HG03520 (cell line): Measurements from ENCODE around the gene ANGPTL7.
"Not testable (repeated sequence)": the region's sequence is repeated elsewhere in the genome, so short reads cannot be mapped to it uniquely, and the experiment has no call there.

Source experiments
- ATAC-seq: cut with Tn5 transposase; IDR thresholded peaks from one replicate; pipeline ENCODE4 v1.9.1; 2021; ENCODE audit warnings: mild to moderate bottlenecking, moderate library complexity; ENCODE audit not compliant: unreplicated experiment

Gene ANGPTL7

DNA sequence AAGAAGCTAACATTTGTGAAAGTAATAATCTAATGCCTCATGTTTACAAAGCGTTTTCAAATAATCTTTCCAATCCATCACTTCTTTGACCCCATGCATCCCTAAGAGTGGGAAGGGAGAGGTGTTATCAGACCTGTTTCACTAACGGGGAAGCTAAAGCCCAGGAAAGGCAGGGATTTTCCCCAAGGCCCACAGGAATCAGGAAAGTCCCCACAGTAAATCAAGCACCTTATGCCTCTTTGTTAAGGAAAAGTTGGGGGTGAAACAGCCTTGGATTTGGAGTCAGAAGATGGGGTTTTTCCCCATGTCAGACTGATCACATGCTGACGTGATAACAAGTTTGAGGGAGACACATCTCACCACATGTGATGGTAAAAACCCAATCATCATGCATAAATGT, 20.0 kb upstream of the ANGPTL7 start:
- no peak for ATAC-seq

- ATAC-seq = no peak
These were observed 19.1 kb upstream of the ANGPTL7 start for GRCh38 chr1:11170102-11170501.

DNA sequence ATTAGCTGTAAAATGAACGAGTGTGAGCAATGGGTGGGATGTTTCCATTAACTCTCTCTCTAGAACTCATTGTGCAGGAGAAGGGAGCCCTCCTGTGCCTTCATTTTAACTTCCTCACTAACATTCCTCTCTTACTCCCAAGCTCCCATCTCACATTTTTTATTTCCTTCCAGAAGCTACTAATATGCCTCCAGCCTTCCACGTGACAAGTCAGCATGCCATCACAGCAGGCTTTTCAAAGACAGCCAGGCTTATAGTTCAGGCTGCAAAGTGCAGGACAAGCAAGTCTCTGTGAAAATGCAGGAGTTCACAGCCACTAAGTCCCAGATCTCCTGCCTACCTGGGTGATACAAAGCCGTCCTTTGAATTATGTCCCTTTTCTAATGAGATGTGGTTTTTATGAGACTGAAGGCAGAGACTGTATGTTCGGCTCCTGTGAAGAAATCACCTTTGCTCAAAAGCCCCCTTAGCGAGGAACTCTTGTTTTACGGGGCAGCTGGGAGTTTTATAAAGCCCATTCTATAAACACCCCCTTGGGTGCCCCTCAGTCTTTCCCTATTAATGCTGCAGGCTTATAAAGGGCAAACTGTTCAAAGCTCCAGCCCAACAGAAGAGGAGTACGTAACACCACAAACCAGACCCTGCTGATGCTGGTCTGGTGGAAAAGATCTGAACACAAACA, 14.8 kb upstream of the ANGPTL7 start:
- no peak for ATAC-seq

DNA sequence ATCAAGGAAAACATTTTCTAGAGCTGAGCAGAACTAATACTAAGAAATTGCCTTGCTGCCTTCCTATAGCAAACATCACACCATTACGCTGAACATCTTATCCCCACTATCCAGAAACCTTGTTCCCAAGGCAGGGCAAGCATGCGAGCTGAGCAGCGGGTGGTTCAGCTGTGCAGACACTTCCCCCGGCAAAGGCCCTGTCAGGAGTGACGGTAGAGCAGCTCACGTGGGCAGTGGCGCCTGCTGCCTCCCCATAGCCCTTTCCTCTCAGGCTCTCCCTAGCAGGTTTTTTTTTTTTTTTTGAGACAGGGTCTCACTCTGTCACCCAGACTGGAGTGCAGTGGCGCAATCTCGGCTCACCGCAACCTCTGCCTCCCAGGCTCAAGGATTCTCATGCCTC, 13.7 kb upstream of the ANGPTL7 start:
- ATAC-seq = no peak

GRCh38 chr1:11176081-11176706, 13.0 kb upstream of the ANGPTL7 start:
- ATAC-seq = no peak

- ATAC-seq = no peak
These were observed 10.8 kb upstream of the ANGPTL7 start for GRCh38 chr1:11178021-11179015.

- ATAC-seq = no peak
These were observed 10.0 kb upstream of the ANGPTL7 start for GRCh38 chr1:11179125-11179524.

DNA sequence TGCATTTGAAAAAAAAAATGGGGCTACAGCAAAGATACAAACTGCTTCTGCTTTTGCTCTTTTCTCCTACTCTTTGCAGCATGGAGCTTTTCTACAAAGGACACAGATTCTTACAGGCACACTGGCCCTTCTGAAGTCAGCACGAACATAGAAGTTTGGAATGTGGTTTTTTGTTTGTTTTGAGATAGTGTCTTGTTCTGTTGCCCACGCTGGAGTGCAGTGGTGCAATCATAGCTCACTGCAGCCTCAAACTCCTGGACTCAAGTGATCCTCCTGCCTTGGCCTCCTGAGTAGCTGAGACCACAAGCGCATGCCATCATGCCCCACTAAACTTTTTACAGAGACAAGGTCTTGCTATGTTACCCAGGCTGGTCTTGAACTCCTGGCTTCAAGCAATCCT, 9.4 kb upstream of the ANGPTL7 start:
- not testable (repeated sequence) for ATAC-seq

- no peak for ATAC-seq
These were observed 8.8 kb upstream of the ANGPTL7 start for GRCh38 chr1:11180342-11180744.

DNA sequence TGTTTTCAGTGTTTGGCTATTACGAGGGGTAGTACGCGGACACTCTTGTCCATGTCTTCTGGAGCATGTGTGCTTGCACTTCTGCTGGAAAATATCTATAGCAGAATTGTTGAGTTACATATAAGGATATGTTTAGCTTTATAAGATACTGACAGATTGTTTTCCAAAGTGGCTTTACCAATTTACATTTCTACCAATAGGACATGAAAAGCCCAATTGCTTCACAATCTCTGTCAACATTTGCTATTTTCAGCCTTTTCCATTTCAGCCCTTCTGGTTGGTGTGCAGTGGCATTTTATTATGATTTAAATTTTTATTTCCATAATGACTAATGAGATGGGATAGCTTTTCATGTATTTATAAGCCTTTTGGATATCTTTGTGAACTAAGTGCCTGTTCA, 6.3 kb upstream of the ANGPTL7 start:
- no peak for ATAC-seq

DNA sequence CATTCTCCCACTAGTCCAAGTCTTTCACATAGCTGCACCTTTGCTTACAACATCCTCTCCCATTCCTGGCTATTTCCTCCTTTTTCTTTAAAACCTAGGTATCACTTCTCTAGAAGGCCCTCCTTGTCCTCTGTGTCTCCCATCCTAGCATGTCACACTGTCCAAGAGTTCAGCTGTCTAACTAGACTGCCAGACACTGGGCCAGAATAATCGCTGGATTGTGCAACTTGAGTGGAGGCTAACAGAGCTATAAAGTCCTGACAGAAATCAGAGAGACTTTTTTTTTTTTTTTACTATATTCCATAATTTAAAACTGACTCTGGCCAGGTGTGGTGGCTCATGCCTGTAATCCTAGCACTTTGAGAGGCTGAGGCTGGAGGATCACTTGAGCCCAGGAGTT, 4.2 kb upstream of the ANGPTL7 start:
- no peak for ATAC-seq

- no peak for ATAC-seq
These were observed 2.2 kb upstream of the ANGPTL7 start for GRCh38 chr1:11187000-11187399.

GRCh38 chr1:11187494-11187893, 1.7 kb upstream of the ANGPTL7 start:
- ATAC-seq = no peak

- no peak for ATAC-seq
These were observed 1.2 kb upstream of the ANGPTL7 start for GRCh38 chr1:11187931-11188330.

GRCh38 chr1:11188381-11188780, 774 bp upstream of the ANGPTL7 start:
- no peak for ATAC-seq

DNA sequence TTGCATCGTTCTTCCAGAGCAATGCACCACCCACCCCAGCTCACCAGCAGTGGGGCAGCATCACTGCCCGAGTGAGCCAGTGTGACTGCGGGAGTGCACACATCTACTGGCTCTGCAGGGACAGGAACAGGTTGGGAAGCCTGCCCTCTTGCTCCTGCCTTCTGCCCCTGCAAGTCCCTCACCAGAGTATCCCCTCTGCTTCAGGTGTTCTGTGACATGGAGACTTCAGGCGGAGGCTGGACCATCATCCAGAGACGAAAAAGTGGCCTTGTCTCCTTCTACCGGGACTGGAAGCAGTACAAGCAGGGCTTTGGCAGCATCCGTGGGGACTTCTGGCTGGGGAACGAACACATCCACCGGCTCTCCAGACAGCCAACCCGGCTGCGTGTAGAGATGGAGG, 4.2 kb downstream of the ANGPTL7 start:
- no peak for ATAC-seq

DNA sequence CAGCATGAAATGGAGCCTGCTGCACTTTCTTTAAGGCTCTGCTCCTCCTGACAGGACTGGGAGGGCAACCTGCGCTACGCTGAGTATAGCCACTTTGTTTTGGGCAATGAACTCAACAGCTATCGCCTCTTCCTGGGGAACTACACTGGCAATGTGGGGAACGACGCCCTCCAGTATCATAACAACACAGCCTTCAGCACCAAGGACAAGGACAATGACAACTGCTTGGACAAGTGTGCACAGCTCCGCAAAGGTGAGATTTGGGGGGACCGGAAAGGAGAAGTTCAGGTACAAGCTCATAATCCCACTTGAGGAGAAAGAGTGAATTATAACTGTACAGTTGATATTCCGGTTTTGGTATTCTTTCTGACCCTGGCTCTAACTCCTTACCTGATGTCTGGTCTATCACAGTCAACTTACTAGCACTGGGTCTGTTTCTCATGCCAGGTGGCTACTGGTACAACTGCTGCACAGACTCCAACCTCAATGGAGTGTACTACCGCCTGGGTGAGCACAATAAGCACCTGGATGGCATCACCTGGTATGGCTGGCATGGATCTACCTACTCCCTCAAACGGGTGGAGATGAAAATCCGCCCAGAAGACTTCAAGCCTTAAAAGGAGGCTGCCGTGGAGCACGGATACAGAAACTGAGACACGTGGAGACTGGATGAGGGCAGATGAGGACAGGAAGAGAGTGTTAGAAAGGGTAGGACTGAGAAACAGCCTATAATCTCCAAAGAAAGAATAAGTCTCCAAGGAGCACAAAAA, 5.4 kb downstream of the ANGPTL7 start:
- no peak for ATAC-seq

DNA sequence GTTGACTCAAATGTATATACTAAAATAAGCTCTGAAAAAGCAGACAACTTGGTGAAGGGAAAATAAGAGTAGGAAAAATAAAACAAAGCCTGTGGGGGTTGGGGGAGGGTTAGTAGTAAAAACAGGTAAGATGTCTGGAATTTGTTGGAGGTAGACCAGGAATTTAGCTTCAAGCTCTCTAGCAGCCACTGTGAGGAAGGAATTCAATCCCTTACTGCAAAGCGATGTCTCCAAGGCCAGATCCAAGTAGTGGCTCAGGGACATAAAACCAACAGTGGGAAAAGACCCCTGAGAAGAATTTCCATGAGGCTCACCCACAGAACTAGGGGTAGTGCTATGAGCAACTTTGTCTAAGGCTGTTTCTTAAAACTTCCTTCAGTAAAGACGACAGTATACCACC, 7.8 kb downstream of the ANGPTL7 start:
- ATAC-seq = no peak

DNA sequence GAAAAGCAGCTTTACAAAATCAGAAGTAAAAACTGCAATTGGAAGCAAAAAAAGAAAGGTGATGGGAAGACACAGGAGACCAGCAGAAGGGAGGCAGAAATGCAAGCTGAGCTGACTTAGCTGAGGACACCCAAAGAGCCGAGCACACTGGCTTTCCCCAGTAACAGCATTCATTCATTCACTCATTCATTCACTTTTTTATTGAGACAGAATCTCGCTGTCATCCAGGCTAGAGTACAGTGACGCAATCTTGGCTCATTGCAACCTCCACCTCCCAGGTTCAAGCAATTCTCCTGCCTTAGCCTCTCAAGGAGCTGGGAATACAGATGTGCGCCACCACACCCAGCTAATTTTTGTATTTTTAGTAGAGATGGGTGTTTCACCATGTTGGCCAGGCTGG, 8.2 kb downstream of the ANGPTL7 start:
- ATAC-seq = no peak

GRCh38 chr1:11198257-11198656, 9.1 kb downstream of the ANGPTL7 start:
- no peak for ATAC-seq
